GM21825 (cell line): ENCODE measurements around the gene ANK2.

ENCODE experiments used
- ATAC-seq: cut with Tn5 transposase; IDR thresholded peaks from one replicate; pipeline ENCODE4 v1.9.1; 2021; ENCODE audit warnings: mild to moderate bottlenecking, moderate library complexity; ENCODE audit not compliant: unreplicated experiment

ANK2 gene

DNA sequence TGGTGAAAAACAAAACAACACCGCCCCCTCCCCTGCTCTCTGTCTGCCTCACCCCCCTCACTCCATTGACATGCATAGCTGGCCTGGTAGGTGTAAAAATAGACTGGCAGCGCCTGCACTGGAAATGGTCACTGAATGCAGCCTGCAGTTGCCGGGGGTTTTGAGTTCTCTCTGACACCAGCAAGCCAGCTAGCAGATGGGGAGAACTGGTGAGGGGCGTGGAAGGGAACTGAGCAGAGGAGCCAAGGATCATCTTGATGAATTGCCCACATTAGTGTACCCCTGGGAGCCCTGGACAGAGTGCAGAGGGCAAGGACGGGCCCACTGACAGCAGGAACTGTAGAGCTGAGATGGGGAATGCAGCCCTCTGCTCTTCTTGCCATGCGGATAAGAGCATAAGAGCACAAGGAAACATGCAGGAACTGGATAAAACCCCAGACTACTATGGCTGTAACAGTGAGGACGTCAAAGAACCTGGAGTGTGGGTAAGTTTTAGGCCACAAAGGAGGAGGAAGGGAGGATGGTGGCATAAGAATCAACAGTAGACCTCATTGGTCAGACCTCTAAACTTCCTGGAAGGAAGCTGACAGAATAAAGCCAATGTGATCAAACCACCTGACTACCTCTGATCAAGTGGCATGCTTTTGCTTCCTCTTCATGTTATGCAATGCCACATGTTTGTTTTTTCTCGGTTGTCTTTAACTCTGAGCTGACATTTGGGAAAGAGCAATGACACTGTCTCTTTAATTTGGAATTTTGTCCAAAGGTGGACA is 96.3 kb downstream of the ANK2 start:
- ATAC-seq: no peak

DNA sequence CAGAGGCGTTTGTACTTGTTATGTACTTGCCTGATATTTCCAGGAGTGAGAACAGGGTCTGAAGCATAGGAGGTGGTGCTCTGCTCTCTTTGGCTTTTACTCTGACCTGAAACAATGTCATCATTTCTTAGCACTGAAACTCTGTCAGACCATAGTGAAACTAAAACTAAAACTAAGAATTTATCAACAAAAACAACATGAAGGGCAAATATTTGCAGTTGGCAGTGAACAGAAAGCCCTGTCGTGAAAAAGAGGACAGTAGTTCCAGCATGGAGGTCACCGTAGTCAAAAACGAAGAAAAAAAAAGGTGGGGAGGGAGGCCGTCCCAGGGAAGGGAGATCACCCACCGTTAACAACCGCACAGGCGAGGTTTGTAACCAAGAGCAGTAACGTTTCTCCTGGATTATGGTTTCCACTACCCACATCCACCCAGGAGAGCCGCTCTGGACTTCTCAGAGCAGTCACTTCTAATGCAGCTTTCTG is 97.5 kb downstream of the ANK2 start:
- peak; percentile 88 for ATAC-seq

DNA sequence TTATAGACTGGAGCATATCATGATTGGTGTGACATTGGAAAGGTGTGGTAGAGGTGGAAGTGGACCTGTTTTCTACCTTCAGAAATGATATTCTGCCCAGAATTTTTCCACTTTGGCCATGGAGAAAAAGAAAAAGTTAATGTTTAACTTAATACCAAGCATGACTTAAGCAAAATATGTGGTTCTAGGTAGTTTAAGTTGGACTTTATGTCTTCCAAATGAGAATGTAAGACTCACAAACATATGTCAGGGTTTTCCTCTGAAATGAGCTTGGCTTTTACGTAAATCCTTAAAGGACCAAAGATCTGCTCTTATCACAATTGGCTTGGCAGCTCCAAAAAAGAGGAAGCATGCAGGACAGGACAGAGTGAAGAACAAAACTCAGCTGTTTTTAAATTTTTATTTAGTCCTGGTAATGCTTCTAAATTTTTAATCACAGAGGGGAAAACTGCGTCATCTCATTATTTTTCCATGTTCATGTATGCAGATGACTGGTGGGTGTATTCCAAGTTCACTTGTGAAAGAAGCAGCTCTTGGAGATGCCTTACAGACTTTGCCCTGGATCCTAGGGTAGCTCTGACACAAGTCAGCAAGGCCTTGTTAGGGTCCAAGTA is 98.2 kb downstream of the ANK2 start:
- ATAC-seq: no peak

DNA sequence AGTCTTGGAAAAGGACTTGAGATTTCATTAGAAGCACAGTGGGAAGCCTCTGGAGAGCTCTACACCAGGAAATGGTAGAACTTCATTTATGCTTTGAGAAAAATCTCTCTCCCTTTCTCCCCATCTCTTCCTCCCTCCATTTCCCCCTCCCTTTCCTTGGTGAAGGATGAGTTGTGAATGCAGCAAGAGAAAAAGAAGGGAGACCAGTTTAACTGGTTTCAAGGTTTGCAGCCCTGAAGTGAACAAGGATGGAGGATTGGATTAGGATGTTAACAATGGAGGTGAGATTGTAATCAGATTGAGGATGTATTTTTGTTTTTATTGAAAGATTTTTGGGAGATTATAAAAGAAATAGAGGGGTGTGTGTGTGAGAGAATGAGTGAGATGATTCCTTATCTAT is 99.5 kb downstream of the ANK2 start:
- no peak for ATAC-seq

DNA sequence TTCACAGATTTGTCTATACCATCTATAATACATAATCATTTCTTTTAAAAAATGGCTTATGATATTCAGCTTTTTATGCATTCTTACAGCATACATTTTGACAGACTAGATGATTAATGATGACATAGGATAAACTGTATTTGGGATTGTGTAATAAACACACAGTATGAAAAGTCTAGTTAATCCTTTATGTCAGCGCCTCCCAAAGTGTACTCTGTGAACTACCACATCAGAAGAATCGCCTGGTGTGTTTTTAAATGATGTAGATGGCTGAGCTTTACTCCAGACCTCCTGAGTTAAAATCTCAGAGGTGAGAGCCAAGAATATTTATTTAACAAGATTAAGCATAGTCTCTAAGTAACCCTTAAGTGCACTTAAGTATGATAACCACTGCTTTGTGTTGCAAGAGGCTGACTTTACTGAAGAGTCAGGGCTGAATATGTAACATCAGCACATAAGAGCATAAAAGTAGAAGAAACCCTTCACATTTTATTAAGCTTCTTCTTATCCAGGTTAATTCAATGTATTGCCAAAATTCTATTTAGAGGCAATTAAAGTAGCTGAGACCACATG is 104.2 kb downstream of the ANK2 start:
- ATAC-seq: no peak

DNA sequence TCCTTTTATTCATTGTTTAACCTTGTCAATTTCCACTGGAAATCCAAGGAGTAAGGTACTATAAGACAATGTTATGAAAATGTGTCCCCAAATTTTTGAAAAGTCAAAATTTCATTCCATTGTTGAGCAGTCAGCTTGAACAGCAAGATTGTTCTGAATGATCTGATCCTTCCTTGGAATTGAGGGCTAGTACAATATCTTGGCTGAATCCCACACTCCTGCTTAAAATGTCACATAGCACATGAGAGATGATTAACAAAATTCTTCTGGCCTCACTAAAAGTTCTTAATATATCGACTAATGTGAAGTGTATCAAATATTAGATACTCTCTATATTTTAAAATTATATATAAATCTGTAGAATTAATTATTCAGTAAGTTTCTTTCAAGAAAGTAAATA is 104.8 kb downstream of the ANK2 start:
- ATAC-seq: no peak

DNA sequence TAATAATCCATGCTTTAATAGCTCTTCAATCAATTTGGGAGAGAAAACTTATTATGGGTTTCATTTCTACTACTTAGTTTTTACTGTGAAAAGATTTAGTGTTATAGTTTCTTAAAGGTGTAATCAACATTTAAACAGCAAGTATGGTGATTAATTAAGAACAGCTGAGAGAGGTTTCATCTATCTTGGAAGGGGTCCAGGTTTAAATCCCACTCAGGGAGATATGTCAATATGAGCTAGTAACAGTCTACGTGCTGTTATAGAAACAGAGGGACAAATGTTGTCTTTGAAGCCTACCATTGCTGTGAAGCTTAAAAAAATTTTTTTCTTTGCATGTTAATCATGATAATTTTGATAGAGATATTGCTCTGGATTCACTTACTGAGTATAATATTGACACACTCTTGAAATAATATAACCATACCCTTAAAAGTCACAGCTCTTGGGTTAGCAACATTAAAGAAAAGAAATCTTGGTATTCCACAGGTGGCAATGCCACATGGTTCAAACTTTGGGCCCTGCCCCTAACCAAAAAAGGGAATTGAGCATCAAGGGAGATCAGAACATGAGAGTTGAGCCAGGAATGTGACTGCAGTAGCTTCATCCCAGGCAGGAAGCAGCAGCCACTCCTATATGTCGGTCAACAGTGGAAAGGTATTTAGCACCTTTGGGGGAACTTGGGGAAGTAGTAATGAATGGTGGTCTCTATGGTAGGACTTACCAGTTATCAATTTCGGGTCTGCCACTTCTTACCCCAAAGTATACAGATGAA is 107.8 kb downstream of the ANK2 start:
- no peak for ATAC-seq

DNA sequence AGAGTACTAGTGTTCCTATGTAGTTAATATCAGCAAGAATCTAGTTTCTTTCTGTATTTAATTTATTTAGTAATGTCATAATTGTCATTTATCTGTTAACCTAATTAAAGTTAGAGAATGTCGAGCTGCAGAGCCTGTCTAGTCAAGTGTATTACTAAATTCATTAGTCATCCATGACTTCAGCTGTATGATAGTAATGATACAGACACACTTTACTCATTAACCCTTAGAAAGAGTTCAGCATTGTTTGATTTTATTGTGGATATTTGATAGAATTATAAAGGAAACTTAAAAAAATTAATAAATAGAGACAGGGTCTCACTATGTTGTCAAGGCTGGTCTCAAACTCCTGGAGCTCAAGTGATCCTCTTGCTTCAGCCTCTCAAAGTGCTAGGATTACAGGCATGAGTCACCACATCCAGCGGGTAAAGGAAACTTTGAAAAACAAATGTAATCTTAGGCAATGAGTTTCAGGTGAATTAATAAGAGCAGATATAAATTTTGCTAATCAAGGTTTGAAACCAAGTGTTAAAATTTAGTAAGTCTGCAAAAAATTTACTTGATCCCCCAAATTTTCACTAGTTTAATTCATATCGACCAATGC is 110.6 kb downstream of the ANK2 start:
- no peak for ATAC-seq

DNA sequence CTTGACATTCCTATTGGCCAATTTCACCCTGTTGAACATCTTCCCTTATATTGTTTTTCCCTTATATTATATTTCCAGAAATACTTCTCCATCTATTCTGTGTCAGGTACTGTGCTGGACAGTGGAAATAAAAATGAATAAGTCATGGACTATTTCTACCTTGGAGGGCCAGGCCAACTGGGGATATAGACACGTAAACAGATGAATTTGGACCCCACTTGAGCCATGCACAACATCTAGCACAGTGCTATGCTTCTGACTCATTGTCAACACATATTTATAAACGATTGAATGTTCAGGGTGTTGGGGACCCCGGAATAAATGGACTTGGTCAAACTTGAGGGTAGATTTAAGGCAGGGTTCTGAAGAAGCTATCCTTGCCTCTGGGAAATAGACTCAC is 111.1 kb downstream of the ANK2 start:
- ATAC-seq: no peak

DNA sequence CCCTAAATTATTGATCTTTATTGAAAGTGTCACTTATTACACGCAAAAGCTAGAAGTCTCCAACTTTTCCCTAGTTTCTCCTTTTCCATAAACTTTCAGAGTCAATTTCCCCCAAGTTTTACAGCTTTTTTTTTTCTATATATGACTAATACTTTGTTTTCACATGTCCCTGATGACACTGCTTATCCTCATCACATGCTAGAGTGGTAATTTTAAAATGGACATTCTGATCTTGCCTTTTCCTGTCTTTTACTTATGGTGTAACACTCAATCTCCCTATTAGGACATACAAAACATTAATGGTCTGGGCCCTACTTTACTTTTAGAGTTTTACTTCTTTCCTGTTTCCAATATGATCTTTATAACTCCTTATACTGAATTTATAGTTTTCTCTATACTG is 112.6 kb downstream of the ANK2 start:
- no peak for ATAC-seq

DNA sequence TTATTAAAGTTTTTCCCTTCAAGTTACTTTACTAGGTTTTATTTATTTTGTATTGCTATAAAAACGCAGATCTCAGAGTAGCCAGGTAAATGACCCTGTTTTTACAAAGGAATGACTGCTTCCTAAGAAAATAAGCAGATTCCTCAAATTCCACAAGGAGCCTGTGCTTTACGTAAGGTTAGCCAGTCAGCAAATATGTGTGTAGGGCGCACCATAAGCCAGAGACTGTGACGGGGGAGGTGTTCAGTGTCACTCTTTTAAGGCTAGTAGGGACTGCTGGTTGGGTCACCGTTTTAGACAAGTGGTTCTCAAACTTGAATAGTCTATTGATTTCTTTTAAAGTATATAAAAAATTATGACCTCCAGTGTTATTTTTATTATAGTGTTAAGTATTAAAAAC is 119.9 kb downstream of the ANK2 start:
- ATAC-seq: no peak

DNA sequence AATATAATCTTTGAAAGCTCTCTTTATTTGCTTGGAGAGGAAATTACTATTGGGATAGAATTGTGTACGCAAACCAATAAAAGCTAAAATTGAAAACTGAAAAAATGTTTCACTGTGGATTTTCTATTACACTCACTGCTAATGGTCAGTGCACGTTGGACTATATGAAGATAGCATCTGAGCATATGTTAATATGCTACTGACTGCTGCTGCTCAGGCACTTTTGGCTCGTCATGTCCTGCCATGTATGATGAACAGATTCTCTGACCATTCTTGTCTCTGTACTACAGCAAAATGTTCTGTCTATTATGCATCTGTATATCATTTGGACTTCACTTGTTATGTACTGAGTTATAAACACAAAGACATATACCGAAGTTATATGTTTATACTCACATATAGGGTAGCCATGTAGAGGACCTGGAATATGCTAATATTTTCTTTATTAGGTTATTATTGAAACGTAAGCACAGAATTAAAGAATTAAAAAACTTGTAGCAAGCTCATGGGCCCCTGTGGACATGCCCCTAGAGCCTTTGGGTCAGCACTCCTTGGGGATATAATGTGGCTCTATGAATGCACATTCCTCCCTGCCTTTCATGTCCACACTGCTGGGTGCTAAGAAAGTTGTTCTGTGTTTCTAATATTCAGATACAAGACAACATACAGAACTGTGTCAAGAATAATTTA is 120.8 kb downstream of the ANK2 start:
- ATAC-seq: no peak

DNA sequence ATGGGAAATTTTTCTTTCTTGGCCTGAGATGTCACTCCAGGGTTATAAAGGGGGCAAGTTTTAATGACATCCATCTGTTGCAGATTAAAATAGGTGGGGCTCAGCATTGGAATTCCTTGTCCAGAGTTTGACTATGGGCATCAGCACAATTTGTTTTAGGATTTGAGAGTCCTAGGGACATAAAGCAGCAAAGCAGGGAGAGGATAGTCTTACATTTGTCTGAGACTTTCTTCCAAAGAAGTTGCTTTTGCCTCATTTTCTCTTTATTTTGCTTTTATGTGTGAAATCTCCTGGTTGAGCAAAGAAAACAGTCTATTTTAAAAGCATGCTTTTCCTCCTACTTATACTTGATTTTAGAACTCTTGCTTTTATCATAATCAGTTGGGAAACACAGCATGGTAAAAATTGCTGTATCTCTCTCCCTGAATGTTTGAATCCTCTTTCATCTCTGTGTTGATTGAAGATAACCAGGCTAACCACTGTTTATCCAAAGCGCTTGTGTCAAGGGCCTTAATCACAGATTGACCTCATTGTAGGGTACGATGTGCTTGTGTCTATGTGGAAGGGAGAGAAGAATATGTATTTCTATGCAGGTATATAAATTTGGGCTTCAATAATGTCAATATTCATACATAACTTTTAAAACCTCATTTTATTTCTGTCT is 121.5 kb downstream of the ANK2 start:
- no peak for ATAC-seq

DNA sequence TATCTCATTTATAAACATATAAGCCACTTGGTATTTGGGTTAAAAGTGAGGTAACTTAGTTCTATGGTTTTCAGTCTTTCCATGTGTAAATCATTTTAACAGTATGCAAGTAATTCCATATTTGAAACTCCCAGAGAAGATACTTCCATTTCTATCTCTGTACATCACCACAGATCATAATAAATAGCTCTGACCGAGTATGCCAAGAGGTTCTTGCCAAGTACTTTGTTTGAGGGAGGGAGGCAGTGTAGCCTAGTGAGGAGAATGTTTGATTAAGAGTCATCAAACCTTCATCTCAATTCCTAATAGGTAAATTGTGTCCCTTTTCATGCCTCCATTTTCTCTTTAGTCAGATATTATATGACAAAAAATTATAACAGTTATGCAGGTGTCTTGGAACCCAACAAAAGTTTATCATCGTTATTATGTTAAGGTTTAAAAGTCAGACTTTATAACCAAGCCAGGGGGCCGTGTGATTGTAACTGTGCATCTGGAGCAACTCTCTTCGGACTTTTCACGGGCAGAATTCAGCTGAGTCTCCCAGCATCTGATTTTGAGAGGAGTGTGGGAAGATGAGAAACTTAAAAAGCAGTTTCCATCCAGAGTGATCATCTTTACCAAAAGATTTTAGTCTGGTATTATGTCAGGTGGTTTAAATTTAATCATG is 123.8 kb downstream of the ANK2 start:
- no peak for ATAC-seq

DNA sequence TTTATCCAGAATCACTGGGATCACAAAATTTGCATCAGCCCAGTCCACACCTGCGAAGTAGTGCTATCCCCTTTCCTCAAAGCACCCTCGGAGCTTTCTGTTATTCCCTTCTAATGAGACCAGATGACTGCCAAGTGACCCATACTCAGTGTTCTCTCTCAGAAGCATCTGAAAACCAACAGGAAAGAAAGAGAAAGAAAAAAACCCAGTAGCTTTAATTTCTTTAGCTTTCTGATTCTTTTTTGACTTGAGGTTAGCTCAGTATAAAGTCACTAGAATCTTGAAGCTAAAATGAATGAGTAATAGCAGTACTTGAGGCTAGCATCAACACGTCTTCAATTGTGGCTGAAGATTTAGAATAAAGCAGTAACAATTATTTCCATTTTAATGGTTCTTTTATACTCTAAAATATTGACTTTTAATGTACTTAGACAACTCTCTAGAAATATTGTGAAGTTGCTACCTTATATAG is 124.4 kb downstream of the ANK2 start:
- ATAC-seq: no peak

DNA sequence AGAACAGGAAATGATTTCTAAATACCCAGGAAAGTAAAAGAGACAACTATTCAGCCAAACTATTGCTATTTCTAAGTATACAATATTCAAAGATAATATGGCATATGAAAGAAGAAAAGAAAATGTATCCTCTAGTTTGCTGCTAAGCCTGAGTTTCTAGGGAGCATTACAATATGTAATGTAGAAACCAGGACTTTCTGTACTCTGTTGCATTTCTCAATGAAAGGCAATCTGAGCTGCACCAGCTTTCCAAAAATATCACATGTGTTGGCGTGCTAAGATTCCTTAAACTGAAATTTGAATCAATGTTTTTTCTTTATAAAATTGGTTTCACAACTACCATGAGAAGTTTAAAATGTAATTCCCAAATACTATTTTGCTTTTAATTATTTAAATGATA is 129.6 kb downstream of the ANK2 start:
- ATAC-seq: no peak

DNA sequence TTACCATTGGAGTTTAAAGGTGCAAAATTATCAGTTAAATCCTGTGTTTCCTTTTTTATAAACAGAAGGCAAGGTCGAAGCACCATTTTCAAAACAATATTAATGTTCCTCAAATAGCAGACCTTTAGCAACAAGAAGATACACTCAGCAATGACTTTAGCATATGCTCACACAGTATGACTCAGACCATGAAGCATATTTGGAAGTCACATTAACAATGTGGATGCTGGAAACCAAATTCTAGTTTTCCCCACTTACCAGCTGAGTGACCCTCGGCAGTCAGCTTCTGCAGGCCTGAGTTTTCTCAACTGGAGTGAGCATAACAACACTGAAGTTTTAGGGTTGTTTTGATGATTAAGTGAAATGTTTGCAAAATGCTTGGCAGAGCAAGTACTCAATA is 130.5 kb downstream of the ANK2 start:
- no peak for ATAC-seq

DNA sequence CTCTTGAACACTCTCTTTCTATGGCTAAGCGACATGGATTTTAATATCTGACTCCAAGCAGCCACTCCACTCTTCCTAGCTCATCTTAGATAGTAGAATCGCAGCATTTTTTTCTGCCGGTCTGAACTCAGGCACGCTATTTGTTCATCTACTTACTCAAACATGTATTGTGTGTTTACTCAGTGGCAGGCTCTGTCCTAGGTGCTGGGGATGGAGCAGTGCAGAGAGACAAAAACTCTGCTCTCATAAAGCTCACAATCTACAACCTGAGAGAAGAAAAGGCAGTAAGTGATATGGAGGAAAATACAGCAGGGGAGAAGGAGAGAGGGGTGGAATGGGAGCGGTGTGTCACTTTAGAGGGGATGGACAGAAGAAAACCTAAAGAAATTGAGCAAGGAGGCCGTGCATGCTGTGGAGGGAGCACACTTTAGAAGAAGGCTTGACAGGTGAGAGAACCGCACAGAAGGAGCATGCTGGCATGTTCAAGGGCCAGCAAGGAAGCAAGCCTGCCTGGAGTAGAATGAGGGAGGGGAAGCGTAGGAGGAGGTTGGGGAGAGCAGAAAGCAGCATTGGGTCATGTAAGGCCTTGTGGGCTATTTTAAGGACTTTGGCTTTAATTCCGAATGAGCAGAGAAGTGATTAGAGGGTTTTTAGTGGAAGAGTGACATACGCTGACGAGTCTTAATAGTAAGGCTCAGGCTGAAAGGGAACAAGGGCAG is 132.0 kb downstream of the ANK2 start:
- ATAC-seq: no peak
